CD14-positive monocyte (primary cell): ENCODE measurements around the gene PKHD1. TPM values are rescaled to one million over a fixed set of nuclear protein-coding genes. Genes with fewer than 3 reads are reported as not detected.
"Not testable (repeated sequence)": the region's sequence is repeated elsewhere in the genome, so short reads cannot be mapped to it uniquely, and the experiment has no call there.

Source experiments
- DNase-seq, 3 donors: peaks; one replicate each; pipeline ENCODE4 v3.0.0-alpha.2; 2011 to 2022
- H2AFZ ChIP-seq: 2 replicates; pipeline ENCODE4 v1.6.0; 2012; ENCODE audit warnings: mild to moderate bottlenecking, low read depth, low read length, inconsistent platforms; ENCODE audit not compliant: insufficient read depth, poor library complexity, severe bottlenecking
- H3K27ac ChIP-seq, 2 donors: 1 replicate in 1 of 2; 2 replicates in 1 of 2; pipeline ENCODE4 v1.5.1; 2012 to 2013; ENCODE audit warnings: low read length in 2 of 2, control low read depth in 1 of 2, inconsistent platforms in 1 of 2, low read depth in 1 of 2, mild to moderate bottlenecking in 1 of 2
- H3K27me3 ChIP-seq, 2 donors: one replicate each; pipeline versions ENCODE4 v1.6.0 to v1.6.1; 2011 to 2013; ENCODE audit warnings: low read length in 2 of 2; ENCODE audit not compliant: control insufficient read depth in 2 of 2, insufficient read depth in 2 of 2
- H3K36me3 ChIP-seq, 2 donors: replicated peaks in 1 of 2; 1 replicate in 1 of 2; 2 replicates in 1 of 2; pipeline versions ENCODE4 v1.5.1 to v1.6.1; 2012 to 2013; ENCODE audit warnings: low read length in 2 of 2, control low read depth in 1 of 2, inconsistent platforms in 1 of 2, mild to moderate bottlenecking in 1 of 2; ENCODE audit not compliant: insufficient read depth in 2 of 2, control insufficient read depth in 1 of 2
- H3K4me1 ChIP-seq, 2 donors: 1 replicate in 1 of 2; 2 replicates in 1 of 2; pipeline versions ENCODE4 v1.5.1 to v1.6.1; 2012 to 2013; ENCODE audit warnings: low read length in 2 of 2, control low read depth in 1 of 2, inconsistent platforms in 1 of 2, mild to moderate bottlenecking in 1 of 2, moderate library complexity in 1 of 2; ENCODE audit not compliant: insufficient read depth in 2 of 2, control insufficient read depth in 1 of 2
- H3K4me2 ChIP-seq: replicated peaks from 2 replicates; pipeline ENCODE3; 2012; ENCODE audit warnings: low read length, moderate library complexity, mild to moderate bottlenecking; ENCODE audit not compliant: poor library complexity, severe bottlenecking; ENCODE audit errors: extremely low read depth
- H3K4me3 ChIP-seq, 3 experiments: fragments of 200-600 bp in 1 of 3; sonication (generic) in 1 of 3; replicated peaks in 1 of 3; 1 replicate in 2 of 3; 2 replicates in 1 of 3; pipeline ENCODE4 v1.5.1; 2011 to 2013; ENCODE audit warnings: low read length in 3 of 3, mild to moderate bottlenecking in 3 of 3, control low read depth in 2 of 3, low read depth in 2 of 3, inconsistent platforms in 1 of 3, moderate library complexity in 1 of 3
- H3K79me2 ChIP-seq: 2 replicates; pipeline ENCODE4 v1.6.0; 2012; ENCODE audit warnings: mild to moderate bottlenecking, control low read depth, inconsistent platforms, low read length, moderate library complexity; ENCODE audit not compliant: insufficient read depth
- H3K9ac ChIP-seq: 2 replicates; pipeline ENCODE4 v1.6.0; 2017; ENCODE audit warnings: low read length, mild to moderate bottlenecking; ENCODE audit not compliant: insufficient read depth, poor library complexity, severe bottlenecking
- H3K9me3 ChIP-seq, 2 donors: replicated peaks in 1 of 2; 1 replicate in 1 of 2; 2 replicates in 1 of 2; pipeline versions ENCODE4 v1.5.1 to v1.6.1; 2012 to 2013; ENCODE audit warnings: low read length in 2 of 2, control low read depth in 1 of 2; ENCODE audit not compliant: control insufficient read depth in 1 of 2, insufficient read depth in 1 of 2
- H4K20me1 ChIP-seq: 2 replicates; pipeline ENCODE4 v1.6.0; 2012; ENCODE audit warnings: mild to moderate bottlenecking, low read length, control low read depth, moderate library complexity; ENCODE audit not compliant: insufficient read depth
- H3K27ac Mint-ChIP-seq, 7 donors: one replicate each; pipeline ENCODE4 v1.8.0; 2020; ENCODE audit warnings: mild to moderate bottlenecking in 7 of 7, mixed read lengths in 7 of 7, moderate library complexity in 6 of 7, inconsistent platforms in 2 of 7
- H3K27me3 Mint-ChIP-seq, 3 donors: one replicate each; pipeline ENCODE4 v1.8.0; 2021 to 2022; ENCODE audit warnings: low read depth in 3 of 3, mild to moderate bottlenecking in 3 of 3, mixed read lengths in 3 of 3, moderate library complexity in 3 of 3, inconsistent platforms in 1 of 3
- H3K36me3 Mint-ChIP-seq, 2 donors: one replicate each; pipeline ENCODE4 v1.8.0; 2020; ENCODE audit warnings: mixed read lengths in 2 of 2, inconsistent platforms in 1 of 2, mild to moderate bottlenecking in 1 of 2
- H3K4me1 Mint-ChIP-seq: one replicate; pipeline ENCODE4 v1.8.0; 2020; ENCODE audit warnings: mild to moderate bottlenecking, mixed read lengths
- H3K4me3 Mint-ChIP-seq, 2 donors: one replicate each; pipeline ENCODE4 v1.8.0; 2020; ENCODE audit warnings: mild to moderate bottlenecking in 2 of 2, mixed read lengths in 2 of 2, moderate library complexity in 1 of 2
- H3K9me3 Mint-ChIP-seq, 7 donors: one replicate each; pipeline ENCODE4 v1.8.0; 2020 to 2022; ENCODE audit warnings: mixed read lengths in 7 of 7, mild to moderate bottlenecking in 6 of 7, moderate library complexity in 6 of 7, inconsistent platforms in 2 of 7
- CTCF ChIP-seq: fragments of 200-600 bp; IDR thresholded peaks from one replicate; pipeline ENCODE4 v1.8.0; 2022; ENCODE audit warnings: antibody characterized with exemption, mild to moderate bottlenecking
- WGBS: methylation state at CpG from one replicate; pipeline ENCODE4 v1.1.5; 2013; ENCODE audit warnings: missing lambda C conversion rate; ENCODE audit not compliant: insufficient coverage; 5-methylcytosine and 5-hydroxymethylcytosine counted together
- intact Hi-C, 2 donors: fragments of 100-400 bp; cut with micrococcal nuclease; formaldehyde crosslinking; loops; one replicate each; pipeline versions ENCODE4 v1.15.0 to v1.15.1; 2023
- polyA plus RNA-seq, 3 donors: library from polyadenylated mRNA; depleted of rRNA in 1 of 3; unstranded in 2 of 3; stranded (reverse) in 1 of 3; fragments of 300-500 nt in 2 of 3; fragments of >200 nt in 1 of 3; fragmentation: Illumina TruSeq in 2 of 3; gene quantifications; 1 replicate in 2 of 3; 2 replicates in 1 of 3; pipeline ENCODE4 v1.2.3, GENCODE V29; 2012 to 2021

PKHD1 gene
- polyA plus RNA-seq, 3 donors, result not detected

GRCh38 chr6:51918347-51918746 lies 169.1 kb downstream of the PKHD1 start:
- H4K20me1 ChIP-seq, H3K79me2 ChIP-seq, H3K27ac ChIP-seq, intact Hi-C loops, H3K4me1 Mint-ChIP-seq, H3K4me1 ChIP-seq, H3K36me3 Mint-ChIP-seq, H3K27ac Mint-ChIP-seq, H3K4me3 ChIP-seq, H3K9me3 ChIP-seq, H2AFZ ChIP-seq, H3K27me3 ChIP-seq, DNase-seq, H3K4me2 ChIP-seq, H3K9ac ChIP-seq, H3K27me3 Mint-ChIP-seq, H3K36me3 ChIP-seq, H3K4me3 Mint-ChIP-seq: not testable (repeated sequence)
- WGBS, result no CpG with 5 or more reads among the region's 2 CpGs
- H3K9me3 Mint-ChIP-seq, result peaks cover 4 to 16% (median 6%) of the 10 kb centered on the region in 7 donors

- Histone ChIP-seq H3K36me3 (no peaks in the 10 kb centered on the region), H4K20me1 (no peaks in the 10 kb centered on the region), H2AFZ (no peak overlapping the region), H3K9me3 (no peaks in the 10 kb centered on the region), H3K9ac (no peak overlapping the region), H3K4me2 (no peak overlapping the region), H3K27me3 (no peaks in the 10 kb centered on the region), H3K79me2 (no peaks in the 10 kb centered on the region), H3K27ac (no peak overlapping the region), H3K4me3 (no peak overlapping the region), H3K4me1 (no peaks in the 10 kb centered on the region)
- WGBS, result no CpG with 5 or more reads among the region's 1 CpG
- no peaks in the 10 kb centered on the region for H3K36me3 Mint-ChIP-seq
- DNase-seq, result no peak
- no peak overlapping the region for H3K27ac Mint-ChIP-seq
- no peak overlapping the region for H3K4me3 Mint-ChIP-seq
- intact Hi-C loops, result no loop called here
- no peak for TF ChIP-seq CTCF
- peaks cover 0 to 10% (median 2%) of the 10 kb centered on the region in 7 donors for H3K9me3 Mint-ChIP-seq
- peaks cover 0 to 3% (median 0%) of the 10 kb centered on the region in 3 donors for H3K27me3 Mint-ChIP-seq
- peaks cover 4% of the 10 kb centered on the region for H3K4me1 Mint-ChIP-seq
Observed at GRCh38 chr6:51915098-51915497, 172.3 kb downstream of the PKHD1 start.
